ENCODE results near the gene ATAD3B.
A peak's percentile ranks its signal among the peaks of the same experiment; 100 is the strongest.
"Not testable (repeated sequence)": the region's sequence is repeated elsewhere in the genome, so short reads cannot be mapped to it uniquely, and the experiment has no call there.

The ATAD3B gene

DNA sequence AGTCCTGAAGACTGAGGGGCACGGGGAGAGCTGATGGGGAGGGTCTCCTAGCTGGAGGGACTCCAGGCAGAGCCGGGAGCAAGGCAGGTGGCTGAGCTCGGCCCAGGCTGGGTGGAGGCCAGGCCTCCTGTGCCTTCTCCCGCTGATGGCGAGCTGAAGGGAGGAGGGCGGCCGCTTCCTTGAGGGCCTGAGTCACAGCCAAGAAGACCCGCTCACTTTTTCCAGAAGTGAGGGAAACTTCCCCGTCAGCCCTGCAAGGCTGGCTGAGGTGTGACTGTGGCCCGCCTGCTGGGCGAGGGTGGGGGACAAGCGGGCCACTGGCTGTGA is 37.8 kb upstream of the ATAD3B start:
- DNase-seq (ENCODE audit: low read depth in 2 of 2): peak; percentile 57 to 63

DNA sequence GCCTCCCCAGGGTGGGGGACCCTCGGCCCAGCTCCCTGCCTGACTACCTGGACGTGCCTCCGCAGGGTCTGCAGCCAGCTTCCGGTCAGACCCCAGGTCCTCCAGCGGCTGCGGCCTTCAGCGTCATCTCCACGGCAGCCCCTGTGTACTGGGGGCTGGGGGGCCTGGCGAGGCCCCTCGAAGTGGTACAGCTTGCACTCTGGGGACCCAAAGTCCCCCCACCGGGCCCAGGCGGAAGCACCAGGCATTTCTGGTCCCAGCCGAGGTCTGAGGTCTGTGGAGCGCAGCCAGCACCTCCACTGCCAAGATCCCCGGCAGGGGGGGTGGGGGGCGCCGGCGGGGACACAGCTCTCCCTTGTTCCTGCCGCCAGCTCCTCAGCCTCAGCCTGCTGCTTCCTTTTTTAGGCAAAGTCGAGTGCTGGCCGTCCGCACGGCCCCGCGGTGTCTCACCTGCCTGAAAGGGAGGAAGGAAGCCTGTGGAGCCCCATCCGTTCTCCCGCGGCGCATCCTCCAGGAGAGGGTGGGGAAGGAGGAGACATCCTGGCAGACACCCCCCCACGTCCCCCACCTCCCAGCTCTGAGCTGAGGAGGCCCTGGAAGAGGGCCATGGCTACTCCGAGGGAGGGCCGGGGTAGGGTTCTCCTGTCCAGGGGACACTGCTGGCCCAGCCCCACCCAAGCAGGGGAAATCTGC is 37.3 kb upstream of the ATAD3B start:
- no peak for DNase-seq (ENCODE audit: low read depth in 2 of 2)

DNA sequence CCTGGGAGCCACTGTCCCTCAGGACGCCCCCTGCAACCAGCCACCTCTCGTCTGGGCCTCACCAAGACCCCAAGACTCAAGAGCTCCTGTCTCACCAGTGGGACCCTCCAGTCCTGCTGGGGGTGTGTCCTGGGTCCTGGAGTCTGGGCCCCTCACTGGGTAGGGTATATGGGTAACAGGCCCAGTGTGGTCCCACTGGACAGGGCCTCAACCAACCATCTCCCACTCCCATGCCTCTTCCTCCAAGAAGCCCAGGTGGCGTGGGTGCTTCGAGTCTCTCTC is 36.8 kb upstream of the ATAD3B start:
- no peak for DNase-seq (ENCODE audit: low read depth in 2 of 2)

DNA sequence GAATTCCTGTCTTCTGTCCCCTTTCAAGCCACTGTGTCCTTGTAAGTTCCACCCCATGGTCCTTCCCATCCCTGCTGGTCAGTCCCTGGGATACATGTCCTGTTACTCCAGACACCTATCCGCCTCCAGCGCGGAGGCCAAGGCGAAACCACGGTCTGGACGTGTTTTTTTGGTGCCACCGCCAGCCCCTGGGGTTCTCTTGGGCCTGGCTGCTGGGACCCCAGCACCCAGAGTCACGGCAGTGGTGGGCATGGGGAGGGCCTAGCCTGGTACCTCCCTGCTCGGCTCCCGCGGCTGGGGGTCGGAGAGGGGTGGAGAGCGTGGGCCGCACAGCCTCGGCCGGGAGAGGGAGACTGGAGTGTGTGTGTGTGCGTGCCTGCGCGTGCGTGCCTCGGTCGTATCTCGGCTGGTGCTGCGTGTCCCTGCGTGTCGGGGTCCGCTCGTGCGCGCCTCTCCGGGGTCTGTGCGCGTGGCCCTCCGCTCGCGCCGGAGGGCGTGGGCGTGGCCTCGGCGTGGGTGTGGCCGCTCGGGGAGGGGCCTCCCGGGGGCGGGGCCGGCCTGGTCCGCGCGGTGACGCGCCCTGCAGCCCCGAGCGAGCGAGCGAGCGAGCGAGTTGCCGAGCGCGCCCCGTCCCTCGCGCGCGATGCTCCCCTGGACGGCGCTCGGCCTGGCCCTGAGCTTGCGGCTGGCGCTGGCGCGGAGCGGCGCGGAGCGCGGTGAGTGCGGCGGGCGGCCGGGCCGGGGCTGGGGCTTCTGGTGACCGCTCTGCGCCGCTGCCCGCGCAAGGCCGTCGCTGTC is 36.3 kb upstream of the ATAD3B start, which contains the start of gene VWA1:
TSS of gene VWA1 (plus strand) at position 585 of the 798 bp plus-strand sequence. CDS start at position 644, 59 bp downstream.
- DNase-seq (ENCODE audit: low read depth in 2 of 2): peak; percentile 53 to 55

DNA sequence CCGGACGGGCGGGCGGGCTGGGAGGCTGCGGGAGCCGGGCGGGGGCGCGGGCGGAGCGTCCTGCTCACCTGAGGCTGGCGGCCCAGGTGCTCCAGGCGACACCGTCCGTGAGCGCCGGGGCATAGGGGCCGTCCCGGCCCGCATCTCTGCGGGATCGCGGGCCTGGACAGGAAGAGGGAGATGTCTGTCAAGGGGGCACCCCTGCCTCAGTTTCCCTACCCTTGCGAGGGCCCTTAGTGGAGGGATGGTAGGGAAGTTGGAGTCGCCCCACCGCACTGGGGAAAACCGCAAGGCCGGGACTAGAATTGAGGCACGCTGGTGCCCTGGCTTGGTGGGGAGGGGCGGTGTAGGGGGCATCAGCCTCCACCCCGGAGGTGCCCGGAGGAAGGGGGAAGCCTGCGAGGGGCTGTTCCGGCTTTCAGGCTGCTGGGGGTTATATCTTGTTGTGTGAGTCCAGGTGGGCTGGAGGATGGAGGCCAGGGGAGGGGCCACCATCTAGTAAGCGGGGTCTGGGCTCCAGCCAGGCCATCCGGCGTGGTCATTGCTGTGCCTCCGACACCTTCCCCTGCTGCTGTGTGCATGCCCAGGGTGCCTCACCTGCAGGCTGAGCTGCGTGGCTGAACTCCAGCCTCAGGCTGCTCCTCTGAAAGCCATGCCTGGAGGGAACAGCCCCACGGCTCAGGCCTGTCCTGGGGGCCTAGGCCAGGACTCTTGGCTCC is 35.5 kb upstream of the ATAD3B start:
- DNase-seq (ENCODE audit: low read depth in 2 of 2): no peak

DNA sequence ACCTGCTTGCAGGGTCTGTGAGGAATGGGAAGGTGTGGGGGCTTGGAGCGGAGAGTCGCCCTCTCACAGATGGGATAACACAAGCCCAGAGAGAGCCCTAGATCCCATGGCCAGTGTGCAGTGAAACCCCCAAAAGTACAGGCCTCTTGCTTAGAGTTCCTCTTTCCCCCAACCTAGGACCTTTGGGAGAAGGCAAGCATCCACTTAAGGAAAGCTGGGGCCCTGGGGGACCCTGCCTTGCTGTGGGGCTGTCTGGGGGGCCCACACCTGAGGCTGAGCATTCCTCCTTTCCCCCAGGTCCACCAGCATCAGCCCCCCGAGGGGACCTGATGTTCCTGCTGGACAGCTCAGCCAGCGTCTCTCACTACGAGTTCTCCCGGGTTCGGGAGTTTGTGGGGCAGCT is 34.9 kb upstream of the ATAD3B start:
- no peak for DNase-seq (ENCODE audit: low read depth in 2 of 2)

DNA sequence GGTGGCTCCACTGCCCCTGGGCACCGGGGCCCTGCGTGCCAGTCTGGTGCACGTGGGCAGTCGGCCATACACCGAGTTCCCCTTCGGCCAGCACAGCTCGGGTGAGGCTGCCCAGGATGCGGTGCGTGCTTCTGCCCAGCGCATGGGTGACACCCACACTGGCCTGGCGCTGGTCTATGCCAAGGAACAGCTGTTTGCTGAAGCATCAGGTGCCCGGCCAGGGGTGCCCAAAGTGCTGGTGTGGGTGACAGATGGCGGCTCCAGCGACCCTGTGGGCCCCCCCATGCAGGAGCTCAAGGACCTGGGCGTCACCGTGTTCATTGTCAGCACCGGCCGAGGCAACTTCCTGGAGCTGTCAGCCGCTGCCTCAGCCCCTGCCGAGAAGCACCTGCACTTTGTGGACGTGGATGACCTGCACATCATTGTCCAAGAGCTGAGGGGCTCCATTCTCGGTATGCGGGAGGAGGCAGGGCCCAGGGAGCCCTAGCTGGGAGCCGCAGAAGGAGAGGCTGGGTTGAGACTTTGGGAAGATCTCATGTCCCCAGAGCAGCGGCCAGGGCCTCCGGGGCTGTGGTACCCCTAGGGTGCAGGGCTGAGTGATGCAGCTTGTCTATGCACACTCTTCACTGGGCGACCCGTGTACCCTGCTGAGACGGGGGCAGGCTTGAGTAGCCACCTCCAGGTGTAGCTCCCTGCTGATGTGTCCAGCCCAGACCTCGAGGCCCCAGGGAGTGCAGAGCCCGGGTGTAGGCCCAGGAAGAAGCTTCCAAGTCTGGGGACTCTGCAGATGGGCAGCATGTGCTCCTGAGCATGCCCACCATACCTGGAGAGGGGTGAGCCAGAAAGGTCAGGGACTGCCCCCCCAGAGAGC is 34.3 kb upstream of the ATAD3B start:
- DNase-seq (ENCODE audit: low read depth in 2 of 2): no peak

DNA sequence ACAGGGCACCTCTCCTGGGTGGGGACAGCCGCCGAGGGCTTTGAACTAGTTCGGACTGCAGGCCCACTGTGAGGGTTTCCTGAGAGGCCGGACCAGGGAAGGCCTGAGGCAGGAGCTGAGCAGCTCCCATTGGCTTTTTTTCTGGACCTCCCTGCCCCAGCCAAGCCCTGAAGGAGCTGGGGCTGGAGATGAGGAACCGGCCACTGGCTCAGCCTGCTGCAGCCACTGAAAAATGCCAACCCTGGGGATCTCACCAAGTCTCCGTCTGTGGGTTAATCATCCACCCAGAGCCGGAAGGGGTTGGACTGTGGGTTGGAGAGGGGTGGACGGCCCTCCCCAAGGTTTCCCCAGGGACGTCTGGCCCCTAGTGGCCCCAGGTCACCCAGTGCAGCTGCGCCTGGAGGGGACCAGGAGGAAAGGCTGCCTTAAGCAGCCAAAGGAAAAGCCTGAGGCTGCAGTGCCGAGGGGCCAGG is 33.6 kb upstream of the ATAD3B start:
- DNase-seq (ENCODE audit: low read depth in 2 of 2): no peak

DNA sequence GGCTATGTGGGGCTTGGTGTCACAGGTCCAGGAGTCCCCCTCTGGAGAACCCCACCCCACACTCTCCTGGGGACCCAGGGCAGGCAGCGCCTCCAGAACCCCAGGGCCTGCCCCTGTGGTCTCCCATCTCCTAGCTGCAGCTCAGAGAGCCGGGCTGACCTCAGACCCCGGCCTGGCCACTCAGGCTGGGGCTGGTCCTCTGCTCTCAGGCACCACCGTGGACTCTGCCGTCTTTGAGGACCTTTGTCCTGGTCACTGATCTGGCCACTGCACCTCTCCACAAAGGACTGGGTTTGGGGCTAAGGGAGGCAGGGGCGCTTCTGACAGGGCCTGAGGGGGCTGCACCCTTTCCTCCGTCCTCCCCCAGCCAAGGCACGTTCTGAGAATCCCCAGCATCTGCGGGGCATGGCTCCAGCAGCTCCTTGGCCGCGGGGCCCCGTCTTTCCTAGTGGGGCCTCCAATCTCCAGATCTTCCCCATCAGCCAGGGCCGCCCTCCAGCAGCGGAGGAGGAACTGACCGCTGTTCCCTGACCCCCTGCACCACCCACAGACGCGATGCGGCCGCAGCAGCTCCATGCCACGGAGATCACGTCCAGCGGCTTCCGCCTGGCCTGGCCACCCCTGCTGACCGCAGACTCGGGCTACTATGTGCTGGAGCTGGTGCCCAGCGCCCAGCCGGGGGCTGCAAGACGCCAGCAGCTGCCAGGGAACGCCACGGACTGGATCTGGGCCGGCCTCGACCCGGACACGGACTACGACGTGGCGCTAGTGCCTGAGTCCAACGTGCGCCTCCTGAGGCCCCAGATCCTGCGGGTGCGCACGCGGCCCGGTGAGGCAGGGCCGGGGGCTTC is 32.8 kb upstream of the ATAD3B start:
- no peak for DNase-seq (ENCODE audit: low read depth in 2 of 2)

DNA sequence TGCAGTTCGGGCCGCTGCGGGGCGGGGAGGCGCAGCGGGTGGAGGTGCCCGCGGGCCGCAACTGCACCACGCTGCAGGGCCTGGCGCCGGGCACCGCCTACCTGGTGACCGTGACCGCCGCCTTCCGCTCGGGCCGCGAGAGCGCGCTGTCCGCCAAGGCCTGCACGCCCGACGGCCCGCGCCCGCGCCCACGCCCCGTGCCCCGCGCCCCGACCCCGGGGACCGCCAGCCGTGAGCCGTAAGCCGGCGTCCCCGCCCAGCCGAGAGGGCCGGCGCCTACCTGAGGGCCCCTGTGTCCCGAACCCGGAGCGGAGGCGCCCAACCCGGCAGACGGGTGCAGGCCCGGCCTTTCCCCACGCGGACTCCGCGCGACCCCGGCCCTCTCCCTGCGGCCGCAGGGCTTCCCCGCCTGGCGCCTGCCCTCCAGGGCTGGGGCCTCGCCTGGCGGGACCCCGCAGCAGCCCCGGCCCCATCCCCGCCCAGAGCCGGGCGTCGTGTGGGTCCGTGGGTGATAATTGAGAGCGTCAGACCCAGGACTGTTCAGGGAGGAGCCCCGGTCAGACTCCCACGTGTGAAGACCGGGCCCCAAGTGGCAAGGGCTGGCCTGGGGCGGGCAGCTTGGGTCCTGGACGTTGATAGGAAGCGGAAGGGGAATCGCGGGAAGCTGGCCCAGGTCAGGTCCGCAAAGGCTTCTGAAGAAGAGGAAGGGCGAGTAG is 31.9 kb upstream of the ATAD3B start:
- DNase-seq (ENCODE audit: low read depth in 2 of 2): no peak

DNA sequence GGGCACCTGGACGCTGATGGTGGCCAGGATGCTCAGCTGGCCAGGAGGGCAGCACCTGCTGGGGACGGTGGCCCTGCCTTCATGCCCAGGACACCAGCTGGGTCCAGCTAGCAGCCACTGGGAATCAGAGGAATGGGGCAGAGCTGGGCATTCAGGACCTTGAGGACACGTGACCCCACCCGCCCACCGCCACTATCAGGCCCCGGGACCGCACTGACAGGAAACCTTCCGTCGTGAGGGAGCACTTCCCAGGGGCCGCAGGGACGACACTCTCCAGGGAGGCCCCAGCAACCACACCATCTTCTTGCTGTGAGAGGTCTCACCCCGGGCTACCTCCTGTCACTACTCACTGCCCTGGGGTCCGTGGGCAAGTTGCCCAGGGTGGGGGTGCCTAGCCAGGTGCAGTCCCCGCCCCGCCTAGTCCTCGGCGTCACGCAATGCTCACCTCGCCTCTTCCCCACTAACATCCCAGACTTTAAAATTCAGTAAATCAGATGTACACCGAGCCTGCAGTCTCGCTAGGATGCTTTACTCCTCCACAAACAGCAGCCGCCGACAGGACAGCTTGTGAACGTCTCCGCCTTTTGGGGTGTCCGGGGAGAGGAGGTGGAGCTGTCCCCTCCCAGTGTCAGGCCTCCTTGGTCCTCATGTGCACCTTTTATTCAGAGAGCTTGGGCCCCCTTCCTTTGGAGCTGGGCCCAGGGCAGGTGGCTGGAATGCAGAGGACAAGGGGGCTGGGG is 31.1 kb upstream of the ATAD3B start:
- no peak for DNase-seq (ENCODE audit: low read depth in 2 of 2)

DNA sequence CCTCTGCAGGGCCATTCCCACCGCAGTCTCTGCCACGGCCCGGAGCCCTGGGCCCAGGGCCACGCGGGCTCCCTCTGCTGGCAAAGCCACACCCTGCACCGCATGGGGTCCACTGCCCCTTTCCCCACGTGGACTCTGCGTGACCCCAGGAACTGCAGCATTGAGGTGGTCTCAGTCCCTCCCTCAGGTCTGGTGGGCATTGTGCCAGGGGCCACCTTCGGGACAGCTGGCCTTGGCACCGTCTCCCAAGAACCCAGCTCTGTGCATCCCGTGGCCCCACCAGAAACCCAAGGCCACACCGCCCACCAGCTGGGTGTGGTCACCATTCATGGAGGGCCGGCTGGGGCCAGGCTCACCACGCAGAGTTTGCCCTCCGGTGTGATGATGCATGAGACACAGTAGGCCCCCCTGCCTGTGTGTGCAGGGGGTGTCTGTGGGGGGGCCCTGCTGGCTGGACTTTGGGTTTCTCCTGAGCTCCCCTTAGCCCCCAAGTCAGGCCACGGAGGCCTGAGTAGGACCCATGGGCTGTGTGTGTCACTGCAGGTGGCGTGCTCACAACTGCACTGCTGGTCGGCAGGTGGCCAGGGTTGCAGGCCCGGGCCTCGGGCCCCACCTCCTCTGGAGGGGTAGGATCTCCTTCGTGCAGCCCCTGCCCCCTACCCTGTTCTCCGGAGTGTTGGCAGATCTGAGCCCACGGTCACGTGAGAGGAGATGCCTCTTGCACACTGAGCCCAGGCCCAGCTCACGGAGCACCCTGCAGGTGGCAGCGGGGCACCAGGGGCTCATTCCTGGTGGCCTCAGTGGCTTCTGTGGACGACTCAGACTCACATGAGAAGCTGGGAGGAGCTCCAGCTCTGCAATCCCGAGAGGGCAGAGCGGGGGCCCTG is 30.3 kb upstream of the ATAD3B start:
- peak; percentile 36 to 43 for DNase-seq (ENCODE audit: low read depth in 2 of 2)

DNA sequence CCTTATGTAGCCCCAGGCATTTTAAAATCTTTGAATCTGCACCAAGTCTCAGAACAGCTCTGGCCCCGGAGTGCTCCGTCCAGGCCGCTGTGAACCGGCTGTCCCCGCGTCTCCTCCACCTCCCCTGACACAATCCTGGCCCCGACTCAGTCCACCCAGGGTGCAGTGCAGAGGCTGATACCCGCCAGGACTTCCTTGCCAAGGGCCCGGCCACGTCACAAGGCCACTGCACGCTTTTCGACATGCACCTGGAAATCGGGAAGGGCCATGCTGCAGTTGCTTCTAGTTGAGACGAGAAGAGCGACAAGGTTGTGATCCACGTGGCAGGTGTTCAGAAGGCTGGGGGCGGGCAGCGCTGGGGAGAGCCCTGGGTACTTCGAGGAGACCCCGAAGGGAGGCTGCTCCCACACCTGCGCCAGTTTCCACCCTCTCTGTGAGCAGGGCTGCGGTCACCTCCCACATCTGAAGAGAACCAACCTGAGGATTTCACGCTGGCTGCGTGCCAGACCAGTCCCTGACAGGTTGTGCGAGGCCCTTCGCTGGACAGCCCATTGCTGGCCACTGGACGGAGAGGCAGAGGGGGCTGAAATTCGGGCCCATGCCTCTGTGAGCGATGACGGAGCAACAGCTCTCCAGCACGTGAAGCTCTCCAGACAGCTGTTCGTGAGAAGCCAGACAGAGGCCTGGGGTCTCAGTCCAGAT is 29.3 kb upstream of the ATAD3B start:
- no peak for DNase-seq (ENCODE audit: low read depth in 2 of 2)

DNA sequence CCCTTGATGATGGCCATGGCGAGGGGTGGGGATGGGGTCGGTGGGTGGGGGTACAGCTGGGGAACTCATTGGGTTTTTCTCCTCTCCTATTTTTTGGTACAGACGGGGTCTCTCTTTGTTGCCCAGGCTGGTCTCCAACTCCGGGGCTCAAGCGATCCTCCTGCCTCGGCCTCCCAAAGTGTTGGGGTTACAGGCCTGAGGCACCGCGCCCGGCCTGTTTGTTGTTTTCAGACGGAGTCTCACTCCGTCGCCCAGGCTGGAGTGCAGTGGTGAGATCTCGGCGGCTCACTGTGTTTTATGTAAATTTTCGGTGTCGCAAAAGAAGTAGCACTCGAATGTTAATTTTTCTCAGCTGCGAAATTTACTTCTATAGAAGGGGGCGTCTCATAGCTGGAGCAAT is 24.9 kb upstream of the ATAD3B start:
- DNase-seq (ENCODE audit: low read depth in 2 of 2): not testable (repeated sequence)

DNA sequence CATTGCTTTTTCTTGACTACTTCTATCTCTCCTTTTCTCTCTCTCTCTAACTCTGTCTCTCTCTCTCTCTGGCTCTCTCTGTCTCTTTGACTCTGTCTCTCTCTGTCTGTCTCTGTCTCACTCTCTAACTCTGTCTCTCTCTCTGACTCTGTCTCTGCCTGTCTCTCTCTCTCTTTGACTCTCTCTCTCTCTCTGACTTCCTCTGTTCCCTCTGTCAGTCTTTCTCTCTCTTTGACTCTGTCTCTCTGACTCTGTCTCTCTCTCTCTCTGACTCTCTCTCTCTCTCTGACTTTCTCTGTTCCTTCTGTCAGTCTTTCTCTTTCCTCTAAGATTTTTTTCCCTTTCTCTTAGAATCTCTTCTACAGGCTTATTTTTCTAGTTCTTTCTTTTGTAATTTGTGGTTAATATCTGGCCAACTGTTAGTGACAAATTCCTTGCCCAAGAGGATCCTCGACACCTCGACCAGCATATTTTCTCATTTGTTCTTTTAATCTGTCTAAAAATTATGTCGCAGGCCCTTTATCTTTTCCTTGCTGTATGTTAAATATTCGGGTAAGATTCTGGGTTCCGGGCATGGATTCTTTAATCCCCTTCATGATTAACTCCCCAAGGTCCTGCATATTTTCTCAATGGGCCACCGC is 22.3 kb upstream of the ATAD3B start, which contains the start of gene ATAD3C:
TSS of gene ATAD3C (plus strand) at position 591 of the 641 bp plus-strand sequence. CDS start 995 bp downstream, outside the sequence.
- no peak for DNase-seq (ENCODE audit: low read depth in 2 of 2)

DNA sequence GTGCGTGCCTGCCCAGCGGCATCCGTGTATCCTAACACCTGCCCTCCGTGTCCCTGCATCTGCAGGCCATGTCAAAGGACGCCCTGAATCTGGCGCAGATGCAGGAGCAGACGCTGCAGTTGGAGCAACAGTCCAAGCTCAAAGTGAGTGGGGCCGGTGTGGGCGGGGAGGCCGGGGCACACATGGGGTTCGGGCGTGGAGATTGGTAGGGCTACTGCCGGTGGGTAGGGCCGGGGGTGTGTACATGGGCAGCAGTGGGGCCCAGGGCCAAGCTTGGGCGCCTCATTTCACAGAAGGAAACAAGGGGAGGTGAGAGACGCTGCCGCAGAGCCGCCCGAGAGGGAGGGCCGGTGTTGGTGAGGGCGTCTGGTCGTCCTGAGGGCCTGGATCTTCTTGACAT is 20.9 kb upstream of the ATAD3B start:
- not testable (repeated sequence) for DNase-seq (ENCODE audit: low read depth in 2 of 2)

DNA sequence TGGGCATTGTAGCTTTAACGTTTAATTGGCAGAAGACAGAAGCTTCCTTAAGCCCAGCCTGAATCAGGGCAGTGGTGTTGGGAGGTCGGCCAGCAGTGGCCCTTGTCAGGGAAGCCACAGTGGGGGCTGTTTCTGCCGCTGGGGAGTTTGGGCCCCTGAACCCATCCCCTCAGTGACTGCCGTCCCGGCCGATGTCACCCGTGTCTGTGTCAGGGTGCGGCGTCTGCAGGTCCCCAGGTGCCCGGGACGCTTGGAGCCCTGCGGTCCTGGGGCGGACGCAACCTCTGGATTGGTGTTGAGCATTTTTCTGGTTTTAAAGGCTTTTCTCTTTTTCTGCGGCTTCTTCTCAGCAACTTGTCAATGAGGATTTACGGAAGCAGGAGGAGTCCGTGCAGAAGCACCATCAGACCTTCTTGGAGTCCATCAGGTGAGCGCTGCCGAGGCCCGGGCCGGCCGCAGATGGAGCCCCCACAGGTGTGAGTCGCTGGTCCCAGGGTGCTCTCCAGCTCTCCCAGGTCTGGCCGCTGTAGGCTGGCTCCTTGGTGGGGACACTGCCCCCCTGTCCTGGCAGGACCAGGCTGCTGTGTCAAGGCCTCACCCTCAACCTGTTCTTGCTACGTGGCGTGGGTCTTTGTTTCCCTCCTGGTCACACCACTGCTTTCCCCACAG is 19.7 kb upstream of the ATAD3B start:
- DNase-seq (ENCODE audit: low read depth in 2 of 2): no peak
